ENCODE measurements around the gene SPATA3.

SPATA3 gene

DNA sequence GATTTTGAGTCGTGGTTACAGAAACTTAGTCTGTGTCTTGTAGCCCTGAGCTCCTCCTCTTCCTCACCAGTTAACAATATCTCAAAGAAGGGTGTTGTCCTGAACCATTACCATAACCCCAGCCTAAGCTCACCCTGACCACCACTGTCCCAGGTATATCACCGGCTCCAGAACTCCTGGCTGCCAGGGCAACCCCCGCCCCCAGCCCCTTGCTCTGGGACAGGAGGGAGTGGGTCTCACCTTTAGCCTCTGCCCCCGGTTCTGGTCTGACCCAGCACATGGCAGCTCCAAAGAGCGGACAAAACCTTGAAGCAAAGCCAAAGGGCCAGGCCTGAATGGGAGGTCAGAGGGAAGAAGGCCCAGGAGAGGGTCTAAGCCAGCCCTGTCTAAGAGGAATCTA lies 55.2 kb downstream of the SPATA3 start:
- no peak for DNase-seq

DNA sequence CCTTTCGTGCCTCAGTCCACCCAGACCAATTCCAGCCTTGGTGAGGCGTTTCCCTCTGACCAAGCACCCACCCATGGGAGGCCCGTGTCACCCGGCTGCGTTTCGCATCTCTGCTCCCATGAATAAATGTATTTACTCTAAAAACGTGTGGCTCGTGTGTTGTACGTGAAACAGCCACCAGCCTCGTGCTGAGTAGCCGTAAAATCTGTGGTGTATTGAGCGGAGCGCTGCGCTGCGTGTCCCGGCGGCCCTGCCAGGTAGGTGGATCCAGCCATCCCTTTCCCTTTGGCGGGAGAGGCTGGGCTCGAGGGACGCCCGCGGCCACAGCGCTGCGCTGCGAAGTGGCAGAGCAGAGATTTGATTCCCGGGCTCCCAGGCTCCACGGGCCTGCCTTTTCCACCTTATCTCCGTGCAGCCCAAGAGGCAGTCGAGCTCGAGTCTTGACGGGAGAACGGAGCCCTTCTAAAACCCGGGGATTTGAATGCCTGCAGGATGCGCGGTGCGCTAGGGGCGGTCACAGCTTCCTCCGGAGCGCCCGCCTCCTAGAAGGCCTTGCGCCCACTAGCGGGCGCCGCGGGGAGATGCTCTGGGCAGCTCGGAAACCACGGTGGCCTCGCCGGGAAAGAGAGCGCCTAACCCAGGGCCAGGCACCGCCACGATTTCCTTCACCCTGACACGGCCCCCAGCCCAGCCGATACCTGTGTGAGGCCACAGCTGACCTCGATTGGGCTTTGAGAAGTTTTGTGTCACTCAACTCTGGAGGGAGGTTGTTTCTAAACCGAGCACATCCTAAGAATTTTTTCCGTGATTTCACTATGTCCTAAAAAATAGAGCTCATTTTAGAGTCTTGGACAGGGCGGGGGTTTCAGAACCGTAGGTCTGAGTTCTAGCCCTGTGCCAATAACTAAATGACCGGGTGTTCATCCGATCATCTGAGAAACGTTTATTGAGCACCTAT lies 56.9 kb downstream of the SPATA3 start:
- DNase-seq: peak; percentile 76

DNA sequence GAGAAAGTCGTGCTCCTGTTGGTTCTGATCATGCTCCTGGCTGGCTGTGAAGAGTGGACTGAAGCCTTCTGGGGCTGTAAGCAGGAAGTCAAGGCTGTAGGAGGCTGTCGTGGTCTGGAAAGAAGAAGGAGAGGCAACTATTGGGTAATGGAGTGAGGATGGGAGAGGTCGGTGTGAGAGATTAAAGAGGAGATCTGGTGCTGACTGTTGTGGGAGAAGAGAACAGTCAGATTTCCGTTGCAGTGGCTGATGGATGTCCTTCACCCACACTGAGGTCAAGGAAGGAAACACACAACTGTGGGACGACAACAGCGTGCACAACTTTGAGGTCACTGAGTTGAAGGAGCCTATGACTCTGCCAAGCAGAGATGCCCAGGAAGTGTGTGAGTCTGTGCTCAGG lies 57.9 kb downstream of the SPATA3 start:
- DNase-seq: no peak

DNA sequence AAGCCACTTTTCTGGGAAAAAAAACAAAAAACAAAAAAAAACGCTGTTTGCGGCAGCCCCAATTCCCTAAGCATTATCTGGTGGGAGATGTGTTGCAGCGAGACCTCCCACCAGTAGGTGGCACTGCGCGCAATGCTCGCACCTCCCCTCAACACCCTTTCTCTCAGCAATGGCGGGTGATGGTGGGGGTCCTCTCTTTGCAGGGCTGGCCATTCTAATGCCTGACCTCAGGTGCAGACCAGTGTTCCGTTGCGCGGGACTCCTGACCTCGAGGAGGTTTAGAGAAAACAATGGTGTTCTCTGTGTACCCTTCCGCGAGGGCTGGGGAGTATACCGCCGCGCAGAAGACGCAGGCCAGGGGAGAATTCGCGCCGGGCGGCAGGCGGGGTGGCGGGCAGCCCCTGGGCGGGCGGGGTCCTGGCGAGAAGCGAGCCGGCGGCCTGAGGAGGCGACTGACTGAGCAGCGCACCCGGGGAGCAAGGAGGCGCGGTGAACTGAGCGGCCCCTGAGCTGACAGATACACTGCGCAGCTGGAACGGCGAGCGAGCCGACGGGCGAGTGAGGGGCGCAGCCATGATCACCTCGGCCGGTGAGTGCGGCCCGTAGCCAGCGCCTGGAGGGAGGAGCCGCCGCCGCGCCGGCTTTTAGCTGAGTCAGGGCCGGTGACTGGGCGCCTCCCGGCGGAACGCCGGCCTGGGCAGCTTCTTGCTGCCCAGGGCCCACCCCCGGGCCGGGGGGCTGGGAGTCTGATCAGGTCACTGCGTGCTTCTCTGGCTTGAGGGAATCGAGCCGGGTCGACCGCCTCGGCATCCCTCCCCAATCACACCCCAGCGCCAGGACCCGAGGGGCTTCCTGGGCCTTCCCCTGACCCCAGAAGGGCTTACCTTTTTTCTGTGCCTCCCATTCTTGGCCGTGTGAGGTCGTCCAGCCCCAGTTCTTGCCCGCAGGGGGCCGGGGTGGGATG lies 60.8 kb downstream of the SPATA3 start, which contains the start of gene PSMD1:
TSS of gene PSMD1 (plus strand) at position 415 of the 964 bp plus-strand sequence. CDS start at position 574, 159 bp downstream.
- DNase-seq: peak; percentile 83

DNA sequence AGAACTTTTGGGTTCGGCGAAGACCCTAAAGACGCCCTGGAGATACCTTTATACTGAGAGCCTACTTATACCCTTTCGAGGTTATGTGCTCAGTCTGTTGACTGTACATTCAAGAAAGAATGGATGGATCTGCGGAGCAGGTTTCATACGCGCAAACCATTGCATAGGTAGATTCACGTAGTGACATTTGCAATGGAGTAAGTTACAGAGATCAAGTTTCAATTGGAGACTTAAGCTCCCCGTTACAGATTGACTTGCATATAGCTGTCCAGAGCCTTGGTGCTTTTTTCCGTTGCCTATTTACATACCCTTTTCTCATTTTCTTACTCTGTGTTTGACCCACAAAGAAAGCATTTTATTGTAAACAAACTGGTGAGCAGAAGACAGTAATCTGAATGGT lies 61.7 kb downstream of the SPATA3 start:
- DNase-seq: no peak

All from NCI-H146 (cell line).